GM19099 (cell line): Measurements from ENCODE around the gene SPOCK2.

Experiments used
- POLR2A ChIP-seq: IDR thresholded peaks from 3 replicates; pipeline ENCODE4 v1.6.1; 2011; ENCODE audit warnings: low read depth; ENCODE audit not compliant: insufficient read length; ENCODE audit errors: extremely low read depth

SPOCK2 gene

GRCh38 chr10:72114706-72115450, 26.5 kb upstream of the SPOCK2 start:
- no peak for TF ChIP-seq POLR2A

DNA sequence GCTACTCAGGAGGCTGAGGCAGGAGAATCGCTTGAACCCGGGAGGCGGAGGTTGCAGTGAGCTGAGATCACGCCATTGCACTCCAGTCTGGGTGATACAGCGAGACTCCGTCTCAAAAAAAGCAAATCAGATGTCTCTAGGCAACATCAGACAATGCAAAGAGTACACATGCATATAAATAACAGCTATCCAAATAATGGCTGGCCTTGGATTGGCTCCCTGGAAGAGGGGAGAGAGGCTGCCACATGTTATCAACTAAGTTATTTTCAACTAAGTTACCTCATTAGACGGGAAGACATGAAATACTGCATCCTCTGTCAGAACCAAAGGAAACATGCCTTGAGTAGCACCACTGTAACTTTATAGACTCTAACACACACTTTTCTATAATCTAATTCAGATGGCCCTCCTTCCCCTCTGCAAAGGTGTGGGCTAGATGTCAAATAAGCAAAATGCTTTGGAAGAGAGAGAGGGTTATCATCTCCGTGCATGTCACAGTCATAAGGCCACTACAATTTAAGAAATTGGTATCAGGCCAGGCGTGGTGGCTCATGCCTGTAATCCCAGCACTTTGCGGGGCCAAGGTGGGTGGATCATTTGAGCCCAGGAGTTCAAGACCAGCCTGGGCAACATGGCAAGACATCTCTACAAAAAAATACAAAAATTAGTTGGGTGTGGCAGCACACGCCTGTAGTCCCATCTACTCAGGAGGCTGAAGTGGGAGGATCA, 22.5 kb upstream of the SPOCK2 start:
- TF ChIP-seq POLR2A, result no peak

DNA sequence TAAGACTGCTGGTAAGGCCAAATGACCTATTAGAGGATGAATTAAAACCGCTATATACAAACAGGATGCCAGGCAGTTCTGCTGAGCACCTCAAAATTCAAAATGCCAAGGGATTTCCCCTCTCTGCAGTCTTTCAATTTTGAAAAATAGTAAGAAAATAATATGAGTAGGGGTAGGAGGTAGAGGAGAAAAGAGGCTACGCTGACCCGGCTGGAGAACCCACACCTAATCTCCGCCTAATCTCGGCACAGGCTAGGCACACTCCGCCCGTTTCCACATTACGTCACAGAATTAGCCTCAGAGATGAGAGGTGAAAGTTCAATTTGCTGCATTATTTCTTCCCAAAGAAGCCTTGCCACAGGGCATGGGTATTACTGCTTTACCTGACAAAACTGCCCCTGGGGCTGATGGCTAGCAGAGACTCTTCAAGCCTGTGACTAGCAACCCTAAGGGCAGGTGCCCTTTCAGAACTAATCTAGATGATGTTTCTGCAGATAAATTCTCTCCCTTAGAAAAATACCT, 21.3 kb upstream of the SPOCK2 start:
- no peak for TF ChIP-seq POLR2A

- no peak for TF ChIP-seq POLR2A
Measured at GRCh38 chr10:72108830-72109635, 20.7 kb upstream of the SPOCK2 start.

DNA sequence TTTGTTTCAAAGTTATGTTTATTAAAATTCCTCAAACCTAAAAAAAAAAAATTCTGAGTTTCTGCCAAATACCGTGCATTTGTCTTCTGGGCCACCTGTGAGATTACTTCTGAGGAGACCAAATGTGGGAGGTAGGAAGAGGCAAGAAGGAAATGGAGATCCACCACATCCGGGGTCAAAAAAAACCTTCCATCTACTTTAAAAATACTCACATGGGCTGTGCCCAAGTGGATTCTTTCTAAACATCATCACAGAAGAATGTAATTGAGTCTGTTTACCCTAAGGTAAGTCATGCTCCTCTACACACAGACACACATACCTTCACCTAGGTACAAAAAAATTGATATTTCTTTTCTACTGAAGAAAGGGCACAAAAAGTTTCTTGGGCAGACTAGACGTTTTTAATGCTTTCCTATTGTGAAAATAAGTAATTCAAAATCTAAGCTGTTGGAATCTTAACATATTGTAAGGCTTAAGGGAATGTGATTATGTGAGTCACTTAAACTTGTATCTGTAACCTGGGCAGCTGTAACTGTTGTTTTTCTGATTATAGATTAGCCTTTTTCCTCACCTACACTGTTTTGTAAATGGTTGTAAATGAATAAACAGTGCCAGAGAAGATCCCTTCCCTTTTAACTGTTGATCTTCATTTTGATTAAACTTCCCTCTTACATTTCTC, 19.1 kb upstream of the SPOCK2 start:
- TF ChIP-seq POLR2A, result no peak

- TF ChIP-seq POLR2A, result no peak
Measured at GRCh38 chr10:72106896-72107295, 18.5 kb upstream of the SPOCK2 start.

DNA sequence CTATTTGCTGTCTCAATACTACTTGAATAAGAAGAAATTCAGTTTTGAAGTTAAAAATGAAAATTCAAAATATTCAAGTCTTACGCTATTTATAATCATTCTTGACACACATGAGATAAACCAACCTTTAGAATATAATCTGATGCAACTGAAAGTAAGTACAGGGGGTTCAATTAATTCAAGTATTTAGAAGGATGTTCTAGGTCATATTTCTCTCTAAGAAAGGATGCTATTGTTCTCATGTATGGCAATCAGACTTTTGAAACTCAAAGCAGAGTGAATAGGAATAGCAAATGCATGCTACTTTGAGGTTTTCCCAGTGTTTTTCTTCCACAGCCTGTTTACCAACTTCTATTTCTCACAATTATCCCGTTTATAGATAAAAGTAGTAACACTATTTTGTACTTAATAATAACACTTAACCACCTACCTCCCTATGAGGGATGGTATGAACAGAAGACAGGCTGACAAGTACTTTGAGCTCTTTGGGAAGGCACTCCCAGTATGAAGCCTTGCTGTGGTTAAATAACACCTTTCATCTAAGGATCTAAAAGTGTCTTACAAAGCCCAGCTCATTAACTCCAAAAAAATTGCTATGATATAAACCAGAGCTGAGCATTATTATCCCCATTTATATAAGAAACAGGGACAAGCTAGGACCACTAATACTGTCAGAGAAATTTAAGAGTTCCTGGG, 18.0 kb upstream of the SPOCK2 start:
- TF ChIP-seq POLR2A, result no peak

DNA sequence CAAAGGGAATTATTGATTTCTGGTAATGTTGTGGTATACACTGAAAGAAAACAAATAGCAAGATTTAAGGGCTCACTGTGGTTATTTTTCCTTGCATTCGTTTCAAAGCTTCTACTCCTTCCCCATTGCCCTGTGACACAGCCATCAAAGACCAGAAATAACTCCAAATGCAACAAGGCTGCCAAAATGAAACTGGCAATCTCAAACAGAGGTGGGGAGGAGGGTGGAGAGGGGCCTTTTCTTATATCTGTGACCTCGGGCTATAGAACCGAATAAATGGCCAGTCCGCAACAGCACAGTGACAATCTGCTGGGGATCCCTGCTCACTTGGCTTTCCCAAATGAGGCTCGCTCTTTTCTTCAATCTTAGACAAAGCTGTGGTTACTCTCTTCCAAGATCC, 17.4 kb upstream of the SPOCK2 start:
- TF ChIP-seq POLR2A, result no peak

- TF ChIP-seq POLR2A, result no peak
Measured at GRCh38 chr10:72105098-72105475, 16.7 kb upstream of the SPOCK2 start.

DNA sequence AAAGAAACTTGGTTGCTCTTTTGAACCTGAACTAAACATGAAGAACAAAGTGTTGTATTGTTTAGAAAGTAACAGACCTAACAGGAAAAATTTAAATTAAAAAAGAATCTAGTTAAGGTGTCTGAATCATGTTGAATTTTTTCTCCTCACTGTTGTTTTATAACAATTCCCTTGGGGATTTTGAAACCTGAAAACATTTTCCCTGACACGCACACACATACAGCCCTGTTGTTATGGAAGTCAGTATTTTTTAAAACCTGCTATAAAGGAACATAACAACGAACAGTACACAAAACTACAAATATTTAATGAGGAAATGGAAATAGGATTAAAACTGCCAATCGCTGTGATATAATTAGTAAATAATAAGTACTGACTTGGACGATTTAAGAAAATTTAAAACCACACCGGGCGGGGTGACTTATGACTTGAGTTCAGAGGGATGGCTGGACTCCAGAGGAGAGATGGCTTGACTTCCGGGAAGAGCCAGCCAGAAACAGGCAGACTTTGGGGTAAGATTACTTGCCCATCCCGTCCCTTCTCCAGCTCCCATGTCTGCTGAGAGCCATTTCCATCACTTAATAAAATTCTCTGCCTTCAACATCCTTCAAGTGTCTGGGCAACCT, 16.2 kb upstream of the SPOCK2 start:
- TF ChIP-seq POLR2A, result no peak

DNA sequence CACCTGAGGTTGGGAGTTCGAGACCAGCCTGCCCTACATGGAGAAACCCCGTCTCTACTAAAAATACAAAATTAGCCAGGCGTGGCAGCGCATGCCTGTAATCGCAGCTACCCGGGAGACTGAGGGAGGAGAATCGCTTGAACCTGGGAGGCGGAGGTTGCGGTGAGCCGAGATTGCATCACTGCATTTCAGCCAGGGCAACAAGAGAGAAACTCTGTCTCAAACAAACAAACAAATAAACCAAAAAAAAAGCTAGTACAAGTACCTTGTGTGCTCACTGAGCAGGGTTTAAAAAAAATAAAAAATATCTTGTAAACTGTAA, 11.2 kb upstream of the SPOCK2 start:
- TF ChIP-seq POLR2A, result no peak

- TF ChIP-seq POLR2A, result no peak
Measured at GRCh38 chr10:72098836-72099599, 10.7 kb upstream of the SPOCK2 start.

- TF ChIP-seq POLR2A, result no peak
Measured at GRCh38 chr10:72098301-72098835, 10.0 kb upstream of the SPOCK2 start.
